Measurements from ENCODE around the gene STH. TPM values are rescaled to one million over a fixed set of nuclear protein-coding genes. Genes with fewer than 3 reads are reported as not detected.

STH gene
- total RNA-seq, 1 experiment from 2014 or later = not detected

GRCh38 chr17:46046957-46047356 is 47.9 kb downstream of the STH start:
- no peak for DNase-seq (ENCODE audit: low spot score)

DNA sequence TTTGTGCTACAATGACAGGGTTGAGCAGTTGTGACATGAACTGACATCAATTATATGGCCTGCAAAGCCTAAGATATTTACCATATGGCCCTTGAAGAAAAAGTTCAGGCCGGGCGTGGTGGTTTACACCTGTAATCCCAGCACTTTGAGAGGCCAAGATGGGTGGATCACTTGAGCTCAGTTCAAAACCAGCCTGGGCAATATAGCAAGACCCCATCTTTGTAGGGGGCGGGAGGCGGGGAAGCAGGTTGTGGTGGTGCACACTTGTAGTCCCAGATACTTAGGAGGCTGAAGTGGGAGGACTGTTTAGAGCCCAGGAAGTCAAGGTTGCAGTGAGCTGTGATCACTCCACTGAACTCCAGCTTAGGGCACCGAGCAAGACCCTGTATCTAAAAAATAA is 48.3 kb downstream of the STH start:
- DNase-seq (ENCODE audit: low spot score) = no peak

GRCh38 chr17:46047856-46048255 is 48.8 kb downstream of the STH start:
- DNase-seq (ENCODE audit: low spot score) = no peak

Other genes starting within 250 kb of the STH start
- 0.05 and 0.10 TPM in 2 replicates for gene CRHR1, start 214.9 kb upstream of the STH start, total RNA-seq (2014; rRNA removed; shearing (Covaris generic))
- gene SPPL2C, start 154.4 kb upstream of the STH start, total RNA-seq (2014; rRNA removed; shearing (Covaris generic)) = not detected in 2 replicates
- 3.1 and 4.6 TPM in 2 replicates for gene MAPT, start 104.7 kb upstream of the STH start, total RNA-seq (2014; rRNA removed; shearing (Covaris generic))
- 21.6 and 24.9 TPM in 2 replicates for gene KANSL1, start 194.2 kb downstream of the STH start, total RNA-seq (2014; rRNA removed; shearing (Covaris generic))